Tibial nerve (tissue), 3 donors: ENCODE data around the gene B3GAT1.

Experiments used
- CTCF ChIP-seq, 5 experiments: fragments of 200-600 bp in 3 of 5; fragments of 450-650 bp in 2 of 5; sonication (generic) in 3 of 5; IDR thresholded peaks; one replicate each; pipeline ENCODE4 v1.5.1; 2016 to 2019; ENCODE audit warnings: antibody characterized with exemption in 5 of 5, mild to moderate bottlenecking in 3 of 5, moderate library complexity in 2 of 5
- POLR2A ChIP-seq, 2 donors: fragments of 450-650 bp; IDR thresholded peaks; one replicate each; pipeline ENCODE4 v1.6.1; 2017; ENCODE audit warnings: antibody characterized with exemption in 2 of 2, mild to moderate bottlenecking in 2 of 2, moderate library complexity in 2 of 2

- TF ChIP-seq CTCF (IDR thresholded peaks at IDR 0.05) (no peak), POLR2A (IDR thresholded peaks at IDR 0.05) (no peak)
Observed at GRCh38 chr11:134384406-134384805, 27.6 kb downstream of the B3GAT1 start.
